HG02759 (cell line): ENCODE data around the gene JADE3.

Experiments used
- ATAC-seq: cut with Tn5 transposase; IDR thresholded peaks from one replicate; pipeline ENCODE4 v1.9.1; 2021; ENCODE audit warnings: mild to moderate bottlenecking, moderate library complexity; ENCODE audit not compliant: unreplicated experiment

Gene JADE3

GRCh38 chrX:46992070-46992469, 79.8 kb downstream of the JADE3 start:
- no peak for ATAC-seq

- no peak for ATAC-seq
Measured at GRCh38 chrX:46994096-46994495, 81.9 kb downstream of the JADE3 start.

GRCh38 chrX:47012131-47012530, 99.9 kb downstream of the JADE3 start:
- ATAC-seq: no peak

GRCh38 chrX:47026198-47026597, 114.0 kb downstream of the JADE3 start:
- no peak for ATAC-seq

GRCh38 chrX:47030339-47030738, 118.1 kb downstream of the JADE3 start:
- no peak for ATAC-seq

GRCh38 chrX:47047989-47048388, 135.8 kb downstream of the JADE3 start:
- ATAC-seq: no peak

GRCh38 chrX:47059142-47059874, 147.1 kb downstream of the JADE3 start:
- ATAC-seq: no peak

- no peak for ATAC-seq
Measured at GRCh38 chrX:47060708-47061107, 148.5 kb downstream of the JADE3 start.

GRCh38 chrX:47061238-47061919, 149.2 kb downstream of the JADE3 start:
- no peak for ATAC-seq

- ATAC-seq: no peak
Measured at GRCh38 chrX:47063179-47063578, 151.0 kb downstream of the JADE3 start.

GRCh38 chrX:47068214-47068613, 156.0 kb downstream of the JADE3 start:
- ATAC-seq: no peak

- no peak for ATAC-seq
Measured at GRCh38 chrX:47068720-47069119, 156.5 kb downstream of the JADE3 start.

GRCh38 chrX:47078129-47079043, 166.2 kb downstream of the JADE3 start, which contains the start of gene RGN:
Gene RGN (plus strand): TSS chrX:47078443. CDS start chrX:47081145, 2,702 bp downstream.
- no peak for ATAC-seq

- no peak for ATAC-seq
Measured at GRCh38 chrX:47080215-47080914, 168.1 kb downstream of the JADE3 start.

- ATAC-seq: no peak
Measured at GRCh38 chrX:47080915-47081236, 168.7 kb downstream of the JADE3 start.

- ATAC-seq: no peak
Measured at GRCh38 chrX:47091149-47091775, 179.0 kb downstream of the JADE3 start.

GRCh38 chrX:47093248-47093647, 181.0 kb downstream of the JADE3 start:
- no peak for ATAC-seq

- ATAC-seq: no peak
Measured at GRCh38 chrX:47093860-47094259, 181.6 kb downstream of the JADE3 start.

- ATAC-seq: no peak
Measured at GRCh38 chrX:47097018-47097417, 184.8 kb downstream of the JADE3 start.

- no peak for ATAC-seq
Measured at GRCh38 chrX:47098338-47099094, 186.3 kb downstream of the JADE3 start.
